GM19468 (cell line): ENCODE results near the gene WDR37.

Experiments used
- ATAC-seq: cut with Tn5 transposase; IDR thresholded peaks from one replicate; pipeline ENCODE4 v1.9.1; 2021; ENCODE audit warnings: mild to moderate bottlenecking, moderate library complexity, moderate number of reproducible peaks; ENCODE audit not compliant: unreplicated experiment; ENCODE audit errors: extremely low read depth

WDR37 gene

DNA sequence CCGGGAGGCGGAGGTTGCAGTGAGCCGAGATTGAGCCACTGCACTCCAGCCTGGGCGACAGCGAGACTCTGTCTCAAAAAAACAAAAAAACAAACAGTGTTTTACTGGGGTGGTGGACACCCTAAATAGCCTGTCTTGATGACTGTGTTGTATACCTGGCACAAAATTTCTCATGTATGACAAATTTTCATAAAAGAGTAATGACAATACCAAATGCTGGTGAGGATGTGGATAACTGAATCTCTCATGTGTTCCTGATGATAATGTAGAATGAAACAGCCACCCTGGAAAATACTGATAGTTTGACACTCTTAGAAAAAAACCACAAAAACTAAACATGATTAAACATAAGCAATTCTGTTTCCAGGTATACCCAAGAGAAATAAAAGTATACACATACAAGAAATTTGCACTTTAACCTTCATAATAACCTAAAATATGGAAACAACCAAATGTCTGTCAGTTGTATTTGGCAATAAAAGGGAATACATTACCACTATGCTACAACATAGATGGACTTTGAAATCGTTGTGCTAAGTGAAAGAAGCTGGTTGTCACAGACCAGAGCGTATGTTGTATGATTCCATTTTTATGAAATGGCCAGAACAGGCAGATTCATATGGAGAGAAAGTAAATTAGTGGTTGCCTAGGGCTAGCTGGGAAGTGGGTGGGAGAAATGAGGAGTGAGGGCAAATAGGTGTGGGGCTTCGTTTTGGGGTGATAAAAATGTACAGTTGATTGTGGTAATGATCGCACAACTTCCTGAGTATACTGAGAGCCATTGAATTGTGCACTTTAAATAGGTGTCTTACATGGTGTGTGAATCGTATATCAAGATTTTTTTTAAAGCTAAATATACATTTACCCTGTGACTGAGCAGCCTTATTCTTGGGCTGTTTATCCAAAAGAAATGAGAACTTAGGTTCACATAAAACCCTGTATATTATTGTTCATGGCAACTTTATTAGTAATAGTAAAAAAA is 12.5 kb downstream of the WDR37 start:
- no peak for ATAC-seq

DNA sequence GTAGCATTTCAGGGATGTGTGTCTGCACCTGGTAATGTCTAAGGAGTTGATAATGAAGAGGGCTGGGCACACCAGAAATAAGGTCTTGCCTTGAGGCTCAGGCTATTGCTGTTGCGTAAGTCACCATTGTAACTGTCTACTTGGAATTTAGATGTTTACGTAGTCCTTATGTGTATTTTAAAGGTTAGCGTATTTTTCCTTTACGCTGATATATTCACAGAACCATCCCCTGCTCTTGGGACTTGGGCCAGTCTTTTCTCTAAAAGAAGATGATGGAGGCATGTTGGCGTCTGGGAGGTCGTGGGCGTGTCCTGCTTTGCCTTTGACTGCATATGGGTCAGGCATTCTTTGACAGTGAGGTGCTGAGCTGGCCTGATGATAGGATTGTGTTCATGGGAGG is 14.7 kb downstream of the WDR37 start:
- ATAC-seq = no peak

- no peak for ATAC-seq
Measured at GRCh38 chr10:1074052-1074747, 18.0 kb downstream of the WDR37 start.

- ATAC-seq = no peak
Measured at GRCh38 chr10:1074748-1075308, 18.6 kb downstream of the WDR37 start.

DNA sequence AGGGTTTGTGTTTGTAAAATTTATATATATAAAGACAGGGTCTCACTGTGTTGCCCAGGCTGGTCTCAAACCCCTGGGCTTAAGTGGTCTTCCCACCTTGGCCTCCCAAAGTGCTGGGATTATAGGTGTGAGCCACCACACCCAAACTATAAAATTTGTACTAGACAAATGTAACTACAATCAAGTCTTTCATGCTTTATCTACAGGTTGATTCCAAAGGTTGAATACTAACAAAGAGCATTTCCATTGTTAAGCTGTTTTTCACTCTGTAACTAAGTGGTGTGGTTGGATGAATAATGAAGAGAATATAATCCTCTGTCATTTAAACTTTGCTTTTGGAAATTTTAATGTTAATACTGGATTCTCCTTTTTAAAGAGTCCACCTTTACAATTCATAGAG is 22.5 kb downstream of the WDR37 start:
- ATAC-seq = no peak

- no peak for ATAC-seq
Measured at GRCh38 chr10:1083581-1083980, 27.4 kb downstream of the WDR37 start.

DNA sequence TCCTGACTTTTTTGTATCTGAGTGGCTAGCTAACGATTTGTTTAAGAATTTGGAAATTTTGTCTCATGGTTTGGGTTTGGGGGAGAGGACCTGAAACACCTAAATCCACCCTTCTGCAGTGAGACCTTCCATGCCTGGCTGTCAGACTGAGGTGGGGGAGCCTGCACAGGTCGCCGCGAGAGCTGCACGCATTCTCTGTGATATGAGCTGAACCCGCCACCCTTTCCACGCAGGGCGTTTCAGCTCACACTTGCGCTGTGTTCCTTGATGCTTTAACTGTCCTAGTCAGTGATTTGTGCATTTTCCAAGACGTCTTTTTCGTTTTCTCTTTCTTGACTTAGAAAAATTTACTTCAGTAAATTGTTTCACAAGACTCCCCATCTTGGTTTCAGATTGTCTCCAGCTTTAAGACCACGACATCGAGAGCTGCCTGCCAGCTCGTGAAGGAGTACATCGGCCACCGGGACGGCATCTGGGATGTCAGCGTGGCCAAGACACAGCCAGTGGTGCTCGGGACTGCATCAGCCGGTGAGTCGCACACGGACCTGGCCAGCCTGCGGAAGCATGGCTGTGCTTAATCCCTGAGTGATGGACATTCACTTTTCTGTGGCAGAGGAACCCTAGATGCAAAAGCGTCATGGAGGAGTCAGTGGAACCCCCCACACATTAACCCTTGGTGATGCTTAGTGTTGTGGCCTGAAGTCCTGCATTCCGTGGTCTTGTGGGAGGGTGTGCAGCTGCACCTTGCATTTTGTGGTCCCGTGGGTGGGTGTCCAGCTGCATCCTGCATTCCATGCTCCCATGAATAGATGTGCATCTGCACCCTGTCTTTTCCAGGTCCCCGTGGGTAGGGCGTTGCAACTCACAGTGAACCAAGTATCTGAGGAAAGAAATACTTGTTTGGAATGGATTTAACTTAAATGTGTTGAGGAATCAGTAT is 28.1 kb downstream of the WDR37 start:
- no peak for ATAC-seq

GRCh38 chr10:1085258-1085657 is 29.1 kb downstream of the WDR37 start:
- no peak for ATAC-seq

DNA sequence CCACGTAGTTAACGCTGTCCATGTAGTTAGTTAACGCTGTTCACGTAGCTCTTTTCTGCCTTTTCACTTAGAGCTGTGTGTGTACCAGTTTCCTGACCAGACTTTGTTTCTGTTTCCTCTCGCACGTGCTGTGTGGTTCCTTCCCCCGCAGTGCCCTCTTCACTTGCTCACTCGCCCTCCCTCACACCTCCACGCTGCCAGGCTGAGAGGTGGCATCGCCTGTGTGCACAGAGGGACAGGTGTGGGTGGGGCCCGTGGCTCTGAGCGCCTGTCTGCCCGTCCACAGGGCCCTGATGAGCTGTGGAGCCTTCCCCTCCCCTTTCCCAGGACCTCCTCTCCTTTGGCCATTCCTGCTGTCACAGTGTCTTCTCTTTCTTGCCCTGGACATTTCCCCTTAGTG is 30.6 kb downstream of the WDR37 start:
- ATAC-seq = no peak

GRCh38 chr10:1089017-1089689 is 33.0 kb downstream of the WDR37 start:
- no peak for ATAC-seq

- ATAC-seq = no peak
Measured at GRCh38 chr10:1090696-1091095, 34.5 kb downstream of the WDR37 start.

DNA sequence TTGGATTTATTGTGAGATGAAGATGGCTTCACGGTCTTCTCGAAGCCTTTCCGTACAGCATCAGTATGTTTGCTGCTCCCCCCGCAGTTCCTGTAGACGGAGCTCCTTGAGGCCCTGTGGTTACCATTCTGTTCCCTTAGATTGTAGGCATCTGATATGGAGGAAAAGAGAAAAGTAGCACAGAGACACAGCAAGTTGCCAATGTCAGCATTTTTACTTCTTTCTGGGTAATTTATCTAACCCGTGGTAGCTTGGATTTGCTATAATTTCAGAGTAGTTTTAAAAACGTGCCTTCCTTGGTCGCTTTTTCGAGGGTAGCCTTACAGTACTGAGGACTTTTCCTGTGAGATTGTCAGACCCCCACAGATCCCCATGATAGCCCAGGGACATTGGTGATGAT is 37.5 kb downstream of the WDR37 start:
- ATAC-seq = no peak

- ATAC-seq = no peak
Measured at GRCh38 chr10:1094112-1095057, 38.2 kb downstream of the WDR37 start.

DNA sequence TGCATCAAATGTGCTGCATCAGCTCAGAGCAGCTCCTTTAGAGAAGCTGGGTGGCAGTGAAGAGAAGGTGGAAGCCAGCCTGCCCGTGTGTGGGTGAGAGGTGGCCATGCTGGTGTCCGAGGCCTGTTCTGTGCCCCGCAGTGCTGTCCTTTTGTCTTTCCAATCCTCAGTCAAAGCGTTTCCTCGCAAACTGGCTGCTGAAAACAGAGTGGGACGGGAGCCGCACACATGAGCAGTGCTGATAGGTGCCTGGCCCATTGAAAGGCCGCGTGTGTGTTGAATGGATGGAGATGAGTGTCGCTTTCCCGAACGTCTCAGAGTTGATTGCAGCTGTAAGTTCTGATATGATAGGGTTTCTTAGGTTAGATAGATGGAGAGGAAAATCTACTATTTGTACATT is 39.3 kb downstream of the WDR37 start:
- no peak for ATAC-seq

- no peak for ATAC-seq
Measured at GRCh38 chr10:1096287-1096889, 40.2 kb downstream of the WDR37 start.

GRCh38 chr10:1097436-1097835 is 41.3 kb downstream of the WDR37 start:
- ATAC-seq = no peak

GRCh38 chr10:1100143-1100542 is 44.0 kb downstream of the WDR37 start:
- ATAC-seq = no peak
